ENCODE data around the gene ZFP36L2. TPM values are rescaled to one million over a fixed set of nuclear protein-coding genes. Genes with fewer than 3 reads are reported as not detected.

The ZFP36L2 gene
- total and polyA plus RNA-seq, 10 of the 15 experiments (the other 5 are each of a cell fraction or from before 2014, with no cell fraction given): 4.3 to 64.9 (median 19.5) TPM

DNA sequence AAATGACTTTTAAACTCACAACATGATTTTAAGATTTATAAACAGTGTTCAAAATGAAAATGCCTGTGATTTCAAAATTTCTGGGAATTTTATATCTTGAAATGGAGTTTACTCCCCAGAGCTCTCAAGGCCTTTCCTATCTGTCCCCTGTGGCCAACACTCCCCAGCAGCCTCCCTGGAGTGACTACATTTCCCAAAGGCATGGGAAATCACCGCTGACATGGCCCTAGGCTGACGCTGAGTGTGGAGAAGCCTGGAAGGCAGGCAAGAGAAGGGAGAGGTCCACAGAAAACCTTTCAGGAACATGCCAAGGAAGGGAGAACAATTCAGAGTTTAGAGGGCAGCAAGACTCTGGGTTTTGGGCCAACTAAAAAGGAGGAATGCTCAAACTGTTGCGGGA is 20.2 kb upstream of the ZFP36L2 start:
- TF ChIP-seq IRF4 (IDR thresholded peaks at IDR 0.05; ENCODE audit: low read depth, low read length): no peak
- no peak for TF ChIP-seq EGR1 (IDR thresholded peaks at IDR 0.05; ENCODE audit: borderline replicate concordance in 1 of 2, low read depth in 2 of 2, low read length in 2 of 2)
- no peak for TF ChIP-seq KLF5 (IDR thresholded peaks at IDR 0.05; ENCODE audit: partially characterized antibody)
- no peak for TF ChIP-seq TBL1XR1 (IDR thresholded peaks at IDR 0.05; ENCODE audit: low read depth, low read length)
- TF ChIP-seq, protein P1, sequence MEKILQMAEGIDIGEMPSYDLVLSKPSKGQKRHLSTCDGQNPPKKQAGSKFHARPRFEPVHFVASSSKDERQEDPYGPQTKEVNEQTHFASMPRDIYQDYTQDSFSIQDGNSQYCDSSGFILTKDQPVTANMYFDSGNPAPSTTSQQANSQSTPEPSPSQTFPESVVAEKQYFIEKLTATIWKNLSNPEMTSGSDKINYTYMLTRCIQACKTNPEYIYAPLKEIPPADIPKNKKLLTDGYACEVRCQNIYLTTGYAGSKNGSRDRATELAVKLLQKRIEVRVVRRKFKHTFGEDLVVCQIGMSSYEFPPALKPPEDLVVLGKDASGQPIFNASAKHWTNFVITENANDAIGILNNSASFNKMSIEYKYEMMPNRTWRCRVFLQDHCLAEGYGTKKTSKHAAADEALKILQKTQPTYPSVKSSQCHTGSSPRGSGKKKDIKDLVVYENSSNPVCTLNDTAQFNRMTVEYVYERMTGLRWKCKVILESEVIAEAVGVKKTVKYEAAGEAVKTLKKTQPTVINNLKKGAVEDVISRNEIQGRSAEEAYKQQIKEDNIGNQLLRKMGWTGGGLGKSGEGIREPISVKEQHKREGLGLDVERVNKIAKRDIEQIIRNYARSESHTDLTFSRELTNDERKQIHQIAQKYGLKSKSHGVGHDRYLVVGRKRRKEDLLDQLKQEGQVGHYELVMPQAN (conservative IDR thresholded peaks at IDR 0.05): no peak
- TF ChIP-seq, protein P2, sequence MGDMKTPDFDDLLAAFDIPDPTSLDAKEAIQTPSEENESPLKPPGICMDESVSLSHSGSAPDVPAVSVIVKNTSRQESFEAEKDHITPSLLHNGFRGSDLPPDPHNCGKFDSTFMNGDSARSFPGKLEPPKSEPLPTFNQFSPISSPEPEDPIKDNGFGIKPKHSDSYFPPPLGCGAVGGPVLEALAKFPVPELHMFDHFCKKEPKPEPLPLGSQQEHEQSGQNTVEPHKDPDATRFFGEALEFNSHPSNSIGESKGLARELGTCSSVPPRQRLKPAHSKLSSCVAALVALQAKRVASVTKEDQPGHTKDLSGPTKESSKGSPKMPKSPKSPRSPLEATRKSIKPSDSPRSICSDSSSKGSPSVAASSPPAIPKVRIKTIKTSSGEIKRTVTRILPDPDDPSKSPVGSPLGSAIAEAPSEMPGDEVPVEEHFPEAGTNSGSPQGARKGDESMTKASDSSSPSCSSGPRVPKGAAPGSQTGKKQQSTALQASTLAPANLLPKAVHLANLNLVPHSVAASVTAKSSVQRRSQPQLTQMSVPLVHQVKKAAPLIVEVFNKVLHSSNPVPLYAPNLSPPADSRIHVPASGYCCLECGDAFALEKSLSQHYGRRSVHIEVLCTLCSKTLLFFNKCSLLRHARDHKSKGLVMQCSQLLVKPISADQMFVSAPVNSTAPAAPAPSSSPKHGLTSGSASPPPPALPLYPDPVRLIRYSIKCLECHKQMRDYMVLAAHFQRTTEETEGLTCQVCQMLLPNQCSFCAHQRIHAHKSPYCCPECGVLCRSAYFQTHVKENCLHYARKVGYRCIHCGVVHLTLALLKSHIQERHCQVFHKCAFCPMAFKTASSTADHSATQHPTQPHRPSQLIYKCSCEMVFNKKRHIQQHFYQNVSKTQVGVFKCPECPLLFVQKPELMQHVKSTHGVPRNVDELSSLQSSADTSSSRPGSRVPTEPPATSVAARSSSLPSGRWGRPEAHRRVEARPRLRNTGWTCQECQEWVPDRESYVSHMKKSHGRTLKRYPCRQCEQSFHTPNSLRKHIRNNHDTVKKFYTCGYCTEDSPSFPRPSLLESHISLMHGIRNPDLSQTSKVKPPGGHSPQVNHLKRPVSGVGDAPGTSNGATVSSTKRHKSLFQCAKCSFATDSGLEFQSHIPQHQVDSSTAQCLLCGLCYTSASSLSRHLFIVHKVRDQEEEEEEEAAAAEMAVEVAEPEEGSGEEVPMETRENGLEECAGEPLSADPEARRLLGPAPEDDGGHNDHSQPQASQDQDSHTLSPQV (IDR thresholded peaks at IDR 0.05): no peak
- TF ChIP-seq BMI1 (IDR thresholded peaks at IDR 0.05; ENCODE audit: borderline replicate concordance): no peak
- TF ChIP-seq RELA (IDR thresholded peaks at IDR 0.05; ENCODE audit: borderline replicate concordance, partially characterized antibody): no peak
- no peak for TF ChIP-seq CREB1 (IDR thresholded peaks at IDR 0.05; ENCODE audit: low read depth)
- TF ChIP-seq MEF2B (IDR thresholded peaks at IDR 0.05; ENCODE audit: partially characterized antibody, poor library complexity, severe bottlenecking): no peak
- POLR2A ChIA-PET: no interaction called here
- in situ Hi-C loops (cut with MboI): no loop called here
- H3K79me2 ChIP-seq (ENCODE audit: control insufficient read depth, insufficient read depth, low read length): no peaks in the 10 kb centered on the region
- ATAC-seq (no peak), DNase-seq (ENCODE audit: low read depth, low spot score) (no peak), FAIRE-seq (no peak)
- H3K4me2 ChIP-seq (ENCODE audit: control insufficient read depth, insufficient read depth): no peak overlapping the region
- H3K27me3 ChIP-seq (replicated peaks in 1 of 2; ENCODE audit: control insufficient read depth in 2 of 2, insufficient read depth in 2 of 2, low read length in 1 of 2): no peaks in the 10 kb centered on the region
- H4K20me1 ChIP-seq (ENCODE audit: control insufficient read depth, insufficient read depth): no peaks in the 10 kb centered on the region
- H3K9ac ChIP-seq (ENCODE audit: control insufficient read depth, insufficient read depth, low read length): no peak overlapping the region
- no peak overlapping the region for H3K27ac ChIP-seq (ENCODE audit: control insufficient read depth, insufficient read depth)
- no TSS peak for BruUV-seq (replicated peaks)
- WGBS (ENCODE audit: insufficient coverage, insufficient replicate concordance, low lambda C conversion rate, missing lambda C conversion rate): 80% methylated on average over 3 of the region's 3 CpGs
- H2AFZ ChIP-seq (ENCODE audit: control insufficient read depth, low read depth, low read length): no peak overlapping the region
- H3K4me1 ChIP-seq (ENCODE audit: control insufficient read depth, insufficient read depth, low read length): no peaks in the 10 kb centered on the region
- H3K4me3 ChIP-seq: no peak overlapping the region
- CTCF ChIA-PET: interaction anchor here (1.4 to 1.5 kb wide), 2 partner anchors 271 to 295 kb away, joined by 3 to 5 read pairs; no protein-coding TSS in a partner anchor
- RAD21 ChIA-PET (ENCODE audit: unreplicated experiment): no interaction called here
- intact Hi-C loops (cut with micrococcal nuclease; ENCODE audit: unreplicated experiment): no loop called here
- no peaks in the 10 kb centered on the region for H3K9me3 ChIP-seq (replicated peaks; ENCODE audit: control insufficient read depth, insufficient read depth, low read length)
- H3K36me3 ChIP-seq (ENCODE audit: control insufficient read depth in 2 of 2, insufficient read depth in 2 of 2, low read length in 1 of 2): no peaks in the 10 kb centered on the region; a peak in 2 of 4 replicates
- SMC1A ChIA-PET (ENCODE audit: uncharacterized antibody, unreplicated experiment): no interaction called here
